Duodenal mucosa (tissue), 2 donors: ENCODE results near the gene DDX43.
"Not testable (repeated sequence)": the region's sequence is repeated elsewhere in the genome, so short reads cannot be mapped to it uniquely, and the experiment has no call there.

Source experiments
- H3K27ac ChIP-seq: one replicate; pipeline ENCODE4 v1.7.0; 2013; ENCODE audit warnings: low read depth, low read length
- H3K27me3 ChIP-seq, 2 donors: one replicate each; pipeline ENCODE4 v1.7.0; 2013; ENCODE audit warnings: low read length in 2 of 2, control low read depth in 1 of 2; ENCODE audit not compliant: insufficient read depth in 2 of 2, control insufficient read depth in 1 of 2
- H3K36me3 ChIP-seq, 2 donors: one replicate each; pipeline ENCODE4 v1.7.0; 2013; ENCODE audit warnings: low read length in 2 of 2, control low read depth in 1 of 2; ENCODE audit not compliant: insufficient read depth in 2 of 2, control insufficient read depth in 1 of 2
- H3K4me1 ChIP-seq, 2 donors: one replicate each; pipeline ENCODE4 v1.7.0; 2013; ENCODE audit warnings: low read length in 2 of 2, control low read depth in 1 of 2; ENCODE audit not compliant: insufficient read depth in 2 of 2, control insufficient read depth in 1 of 2
- H3K4me3 ChIP-seq, 2 donors: one replicate each; pipeline ENCODE4 v1.7.0; 2013; ENCODE audit warnings: low read length in 2 of 2, low read depth in 1 of 2
- H3K9ac ChIP-seq, 2 donors: one replicate each; pipeline ENCODE4 v1.7.0; 2013; ENCODE audit warnings: low read length in 2 of 2, low read depth in 1 of 2
- H3K9me3 ChIP-seq, 2 donors: one replicate each; pipeline ENCODE4 v1.7.0; 2013; ENCODE audit warnings: low read length in 2 of 2, control low read depth in 1 of 2; ENCODE audit not compliant: control insufficient read depth in 1 of 2

DDX43 gene

DNA sequence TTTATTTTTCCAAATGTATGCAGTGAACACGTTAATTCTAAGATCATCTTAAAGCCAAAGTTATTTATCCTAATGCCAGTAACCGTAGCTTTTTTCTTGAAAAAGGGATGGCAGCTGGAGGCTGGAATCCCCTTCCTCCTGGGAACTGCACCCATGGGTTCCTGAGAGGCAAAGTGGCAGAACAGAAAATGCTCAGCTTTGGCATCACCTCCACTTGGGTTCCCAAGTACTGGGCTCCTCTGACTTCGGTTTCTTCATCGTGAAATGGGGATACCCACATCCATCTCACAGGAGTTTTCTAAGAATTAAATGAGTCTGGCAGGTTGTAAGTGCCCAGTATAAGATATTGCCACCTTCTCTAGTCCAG, 6.2 kb upstream of the DDX43 start:
- no peaks in the 10 kb centered on the region for H3K36me3 ChIP-seq
- H3K4me1 ChIP-seq = peaks cover 4 to 5% of the 10 kb centered on the region in 2 donors
- H3K9me3 ChIP-seq = no peaks in the 10 kb centered on the region
- H3K27ac ChIP-seq = no peak overlapping the region
- H3K4me3 ChIP-seq = peak overlapping the region; percentile 82 to 86
- H3K9ac ChIP-seq = peak overlapping the region; percentile 70 to 85
- no peaks in the 10 kb centered on the region for H3K27me3 ChIP-seq

DNA sequence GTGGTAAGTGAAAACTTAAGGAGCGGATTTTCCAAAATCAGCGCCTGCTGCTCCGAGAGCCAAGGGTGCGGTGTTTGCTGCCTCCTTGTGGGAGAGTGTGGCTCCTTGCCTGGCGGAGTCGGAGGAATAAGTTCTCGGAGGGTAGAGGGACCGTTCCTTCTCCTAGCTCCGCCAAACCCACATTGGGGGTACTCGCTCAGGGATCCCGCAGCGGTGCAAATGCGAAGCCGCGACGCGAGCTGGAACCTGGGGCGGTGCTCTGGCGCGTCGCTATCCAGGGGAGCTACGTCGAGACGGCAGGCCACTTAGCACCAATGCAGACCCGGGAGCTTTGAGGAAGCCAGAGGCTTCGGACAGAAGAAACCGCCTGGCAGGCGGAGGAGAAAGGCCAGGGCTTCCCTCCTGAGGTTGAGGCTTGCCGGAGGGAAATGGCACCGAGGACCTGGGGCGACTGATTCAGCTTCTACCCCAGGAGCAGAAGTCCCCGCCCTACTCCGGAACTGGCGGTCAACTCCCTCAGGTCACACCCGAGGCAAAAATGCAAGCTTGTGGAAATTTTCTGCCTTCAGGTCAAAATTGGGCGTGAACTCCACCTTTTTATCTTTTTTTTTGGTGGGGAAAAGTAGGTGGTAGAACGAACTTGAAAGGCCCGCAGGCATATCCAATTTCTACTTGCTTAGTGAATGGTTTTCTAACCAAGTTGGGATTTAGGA, 5.7 kb upstream of the DDX43 start:
- Histone ChIP-seq H3K27me3 (no peaks in the 10 kb centered on the region), H3K9me3 (no peaks in the 10 kb centered on the region), H3K4me3 (peak overlapping the region; percentile 82 to 86), H3K36me3 (no peaks in the 10 kb centered on the region), H3K9ac (peak overlapping the region; percentile 70 to 85), H3K4me1 (peaks cover 4 to 5% of the 10 kb centered on the region in 2 donors), H3K27ac (no peak overlapping the region)

DNA sequence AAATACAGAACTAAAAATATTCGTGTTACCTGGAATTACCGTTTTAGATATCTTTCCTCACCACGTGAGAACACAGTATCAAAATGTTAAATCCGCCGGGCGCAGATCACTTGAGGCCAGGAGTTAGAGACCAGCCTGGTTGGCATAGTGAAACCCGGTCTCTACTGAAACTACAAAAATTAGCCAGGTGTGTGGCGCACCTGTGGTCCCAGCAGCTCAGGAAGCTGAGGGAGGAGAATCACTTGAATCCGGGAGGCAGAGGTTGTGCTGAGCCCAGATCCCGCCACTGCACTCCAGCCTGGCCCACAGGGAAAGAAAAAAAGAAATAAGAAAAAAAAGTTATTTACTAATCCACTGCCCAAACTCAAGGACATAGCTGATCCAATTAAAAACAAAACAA, 4.8 kb upstream of the DDX43 start:
- H3K4me1 ChIP-seq = peaks cover 4 to 5% of the 10 kb centered on the region in 2 donors
- H3K36me3 ChIP-seq = no peaks in the 10 kb centered on the region
- no peak overlapping the region for H3K27ac ChIP-seq
- no peaks in the 10 kb centered on the region for H3K9me3 ChIP-seq
- no peaks in the 10 kb centered on the region for H3K27me3 ChIP-seq
- no peak overlapping the region for H3K9ac ChIP-seq
- no peak overlapping the region for H3K4me3 ChIP-seq

DNA sequence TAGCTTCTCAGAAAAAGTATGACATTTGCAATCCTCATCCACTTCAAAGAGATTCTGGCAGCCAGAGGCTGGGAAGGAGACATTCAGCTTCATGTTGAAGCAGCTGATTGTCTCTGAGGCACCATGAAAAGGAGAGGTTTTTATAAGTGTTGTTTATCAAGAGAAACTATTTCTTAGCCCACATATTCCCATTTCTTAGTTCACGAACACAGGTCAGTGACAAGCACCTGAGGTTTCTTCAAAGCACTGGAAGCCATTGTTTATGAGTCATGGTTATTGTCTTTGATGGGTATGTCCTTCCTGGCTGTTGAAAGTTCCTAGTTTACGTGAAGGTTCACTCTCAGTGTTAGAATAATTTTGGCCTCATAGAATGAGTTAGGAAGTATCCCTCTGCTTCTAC, 3.0 kb upstream of the DDX43 start:
- Histone ChIP-seq H3K4me3 (no peak overlapping the region), H3K9me3 (no peaks in the 10 kb centered on the region), H3K36me3 (no peaks in the 10 kb centered on the region), H3K27me3 (no peaks in the 10 kb centered on the region), H3K4me1 (peaks cover 4 to 5% of the 10 kb centered on the region in 2 donors), H3K27ac (no peak overlapping the region), H3K9ac (no peak overlapping the region)

DNA sequence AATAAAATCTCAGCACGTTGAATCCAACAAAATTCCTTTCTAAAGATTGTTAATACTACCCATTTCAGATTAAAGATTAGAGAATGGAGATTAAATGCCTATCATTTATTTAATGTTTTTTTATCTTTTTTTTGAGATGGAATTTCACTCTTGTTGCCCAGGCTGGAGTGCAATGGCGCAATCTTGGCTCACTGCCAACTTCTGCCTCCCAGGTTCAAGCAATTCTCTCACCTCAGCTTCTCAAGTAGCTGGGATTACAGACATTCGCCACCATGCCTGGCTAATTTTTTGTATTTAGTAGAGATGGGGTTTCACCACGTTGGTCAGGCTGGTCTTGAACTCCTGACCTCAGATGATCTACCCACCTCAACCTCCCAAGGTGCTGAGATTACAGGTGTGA, 2.4 kb upstream of the DDX43 start:
- not testable (repeated sequence) for H3K9me3 ChIP-seq, H3K9ac ChIP-seq, H3K27me3 ChIP-seq, H3K27ac ChIP-seq, H3K4me1 ChIP-seq, H3K4me3 ChIP-seq, H3K36me3 ChIP-seq

DNA sequence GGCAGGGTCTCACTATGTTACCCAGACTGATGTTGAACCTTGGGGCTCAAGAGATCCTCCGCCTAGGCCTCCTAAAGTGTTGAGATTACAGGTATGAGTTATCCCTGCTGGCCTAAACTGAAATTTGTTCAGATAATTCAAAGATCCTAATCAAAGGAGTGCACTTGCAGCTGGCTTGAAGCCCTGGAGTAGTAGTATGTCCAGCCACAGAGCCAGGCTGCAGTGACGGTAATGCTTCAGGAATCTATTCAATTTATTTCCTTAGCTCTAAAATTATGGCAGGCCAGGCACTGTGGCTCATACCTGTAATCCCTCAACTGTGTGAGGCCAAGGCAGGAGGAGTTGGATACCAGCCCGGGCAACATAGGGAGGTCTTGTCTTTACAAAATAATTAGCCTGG, 1.4 kb upstream of the DDX43 start:
- Histone ChIP-seq H3K4me1 (peaks cover 3 to 4% of the 10 kb centered on the region in 2 donors), H3K27me3 (no peaks in the 10 kb centered on the region), H3K9ac (no peak overlapping the region), H3K36me3 (no peaks in the 10 kb centered on the region), H3K4me3 (no peak overlapping the region), H3K27ac (no peak overlapping the region), H3K9me3 (no peaks in the 10 kb centered on the region)

DNA sequence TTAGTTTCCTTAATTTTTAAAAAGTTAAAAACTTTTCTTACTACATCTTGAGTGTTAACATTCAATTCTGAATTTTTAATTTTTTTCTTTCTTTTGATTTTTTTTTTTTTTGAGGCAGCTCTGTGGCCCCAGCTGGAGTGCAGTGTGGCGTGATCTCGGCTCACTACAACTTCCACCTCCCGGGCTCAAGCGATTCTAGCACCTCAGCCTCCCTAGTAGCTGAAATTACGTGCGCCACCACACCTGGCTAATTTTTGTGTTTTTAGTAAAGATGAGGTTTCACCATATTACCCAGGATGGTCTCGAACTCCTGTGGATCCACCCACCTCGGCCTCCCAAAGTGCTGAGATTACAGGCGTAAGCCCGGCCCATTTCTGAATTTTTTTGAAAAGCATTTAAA, 1.2 kb downstream of the DDX43 start:
- no peaks in the 10 kb centered on the region for H3K4me1 ChIP-seq
- H3K9me3 ChIP-seq = no peaks in the 10 kb centered on the region
- no peak overlapping the region for H3K9ac ChIP-seq
- no peak overlapping the region for H3K4me3 ChIP-seq
- H3K27me3 ChIP-seq = no peaks in the 10 kb centered on the region
- no peaks in the 10 kb centered on the region for H3K36me3 ChIP-seq
- H3K27ac ChIP-seq = no peak overlapping the region

DNA sequence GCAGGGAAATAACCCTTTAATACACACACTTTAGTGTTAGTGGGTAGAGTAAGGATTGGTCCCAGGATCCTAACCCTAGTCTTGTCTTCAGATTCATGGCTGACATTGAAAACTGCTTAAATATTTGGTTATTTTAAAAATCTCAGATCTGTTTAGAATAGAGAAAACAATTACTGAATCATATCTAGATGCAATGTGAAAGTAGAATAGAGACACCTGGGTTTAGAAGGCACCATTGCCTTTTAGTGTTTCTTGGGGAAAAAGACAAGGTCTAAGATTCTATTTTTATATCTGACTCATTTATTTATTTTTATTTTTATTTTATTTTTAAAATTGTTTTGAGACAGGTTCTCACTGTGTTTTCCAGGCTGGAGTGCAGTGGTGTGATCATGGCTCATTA, 6.0 kb downstream of the DDX43 start:
- Histone ChIP-seq H3K9ac (no peak overlapping the region), H3K27me3 (no peaks in the 10 kb centered on the region), H3K27ac (no peak overlapping the region), H3K36me3 (no peaks in the 10 kb centered on the region), H3K4me1 (no peaks in the 10 kb centered on the region), H3K9me3 (no peaks in the 10 kb centered on the region), H3K4me3 (no peak overlapping the region)

DNA sequence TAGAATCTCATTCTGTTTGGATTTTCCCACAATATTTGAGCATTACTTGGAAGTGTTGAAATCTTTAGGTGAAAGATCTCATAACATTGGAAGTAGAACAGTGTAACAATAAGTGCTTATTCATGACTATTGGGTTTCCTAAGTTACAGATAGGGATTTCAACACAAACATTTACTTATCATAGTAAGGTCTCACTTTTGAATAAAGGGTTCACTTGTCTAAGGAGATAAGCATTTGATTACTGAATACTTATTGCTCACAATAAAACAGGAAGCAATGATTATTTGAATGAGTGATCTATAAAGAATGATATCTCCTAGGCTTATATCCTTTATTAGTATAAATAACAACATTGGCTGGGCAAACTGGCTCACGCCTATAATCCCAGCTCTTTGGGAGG, 14.8 kb downstream of the DDX43 start:
- Histone ChIP-seq H3K4me1 (peaks cover 0 to 4% of the 10 kb centered on the region in 2 donors), H3K4me3 (no peak overlapping the region), H3K36me3 (no peaks in the 10 kb centered on the region), H3K27ac (no peak overlapping the region), H3K9ac (no peak overlapping the region), H3K27me3 (no peaks in the 10 kb centered on the region), H3K9me3 (no peaks in the 10 kb centered on the region)

DNA sequence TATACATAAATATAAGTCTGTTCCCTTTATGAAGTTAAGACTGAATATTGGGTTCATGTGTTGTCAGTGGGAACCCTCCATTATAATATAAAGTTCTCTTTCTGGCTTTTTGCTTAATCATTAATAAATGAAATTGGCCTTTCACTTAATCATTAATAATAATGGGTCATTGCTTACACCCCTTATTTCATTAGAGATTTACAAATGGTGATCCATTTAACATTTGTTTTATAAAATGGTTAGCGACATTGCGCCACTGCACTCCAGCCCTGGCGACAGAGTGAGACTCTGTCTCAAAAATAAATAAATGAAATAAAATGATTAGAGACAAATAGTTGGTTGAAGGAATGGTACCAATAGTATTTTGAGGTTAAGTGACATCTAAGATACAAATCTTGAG, 18.5 kb downstream of the DDX43 start:
- no peak overlapping the region for H3K9ac ChIP-seq
- H3K4me1 ChIP-seq = peaks cover 0 to 4% of the 10 kb centered on the region in 2 donors
- H3K4me3 ChIP-seq = no peak overlapping the region
- H3K36me3 ChIP-seq = no peaks in the 10 kb centered on the region
- H3K9me3 ChIP-seq = no peaks in the 10 kb centered on the region
- H3K27ac ChIP-seq = no peak overlapping the region
- H3K27me3 ChIP-seq = no peaks in the 10 kb centered on the region
